GM12873 (cell line): ENCODE data around the gene EYA3.
A peak's percentile ranks its signal among the peaks of the same experiment; 100 is the strongest.

ENCODE experiments used
- CTCF ChIP-seq: IDR thresholded peaks from 2 replicates; pipeline ENCODE4 v1.5.1; 2012; ENCODE audit warnings: low read depth, mild to moderate bottlenecking, moderate library complexity, low read length, control low read depth; ENCODE audit not compliant: insufficient read depth; ENCODE audit errors: missing control alignments

The EYA3 gene

GRCh38 chr1:27980216-27980845 lies 108.1 kb downstream of the EYA3 start:
- TF ChIP-seq CTCF = no peak

DNA sequence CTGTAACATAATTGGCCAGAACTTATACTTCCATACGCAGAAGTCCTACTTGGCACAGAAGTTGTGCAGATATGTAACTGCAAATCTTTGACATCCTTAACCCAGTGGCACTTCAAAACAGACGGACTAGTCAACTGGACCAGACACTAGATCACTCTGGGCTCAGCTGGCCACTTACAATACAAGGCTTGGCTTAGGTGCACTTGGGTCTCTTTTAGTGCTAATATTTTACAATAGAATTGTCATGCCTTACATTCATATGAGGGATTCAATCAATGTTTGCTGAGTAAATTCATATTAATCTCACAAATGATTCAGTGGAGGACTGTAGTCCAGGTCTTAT lies 108.6 kb downstream of the EYA3 start:
- TF ChIP-seq CTCF = no peak

DNA sequence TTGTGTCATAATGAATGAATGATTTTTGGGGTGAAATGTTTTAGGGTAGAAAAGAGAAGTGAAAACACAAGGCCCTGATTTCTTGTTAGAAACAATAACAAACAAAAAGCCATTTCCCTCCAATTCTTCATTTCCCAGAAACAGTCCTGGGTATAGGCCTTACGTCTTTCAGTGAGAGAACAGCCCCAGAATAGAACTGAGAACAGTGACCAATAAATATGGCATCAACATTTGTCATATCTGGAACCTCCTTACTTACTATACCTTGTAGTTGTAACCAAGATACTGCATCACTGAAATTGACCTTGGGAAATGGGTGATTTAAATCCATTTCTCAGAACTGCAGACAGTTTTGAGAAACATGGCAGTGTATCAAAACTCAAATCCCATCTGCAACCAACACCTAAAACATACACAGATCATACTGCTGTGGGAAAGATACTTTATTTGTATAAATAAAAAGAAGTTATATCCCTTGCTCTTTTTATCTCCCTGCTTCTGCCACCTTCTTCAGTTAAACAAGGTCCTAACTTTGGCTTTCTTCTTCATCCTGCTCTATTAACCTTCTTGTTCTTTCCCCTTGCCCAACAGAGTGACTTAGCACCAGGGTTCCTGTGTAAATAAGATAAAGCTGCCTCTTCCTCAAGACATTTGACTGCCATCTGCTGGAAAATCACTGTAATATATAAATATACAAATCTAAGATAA lies 109.1 kb downstream of the EYA3 start:
- peak; percentile 38 for TF ChIP-seq CTCF

GRCh38 chr1:27974417-27974781 lies 114.0 kb downstream of the EYA3 start:
- no peak for TF ChIP-seq CTCF

DNA sequence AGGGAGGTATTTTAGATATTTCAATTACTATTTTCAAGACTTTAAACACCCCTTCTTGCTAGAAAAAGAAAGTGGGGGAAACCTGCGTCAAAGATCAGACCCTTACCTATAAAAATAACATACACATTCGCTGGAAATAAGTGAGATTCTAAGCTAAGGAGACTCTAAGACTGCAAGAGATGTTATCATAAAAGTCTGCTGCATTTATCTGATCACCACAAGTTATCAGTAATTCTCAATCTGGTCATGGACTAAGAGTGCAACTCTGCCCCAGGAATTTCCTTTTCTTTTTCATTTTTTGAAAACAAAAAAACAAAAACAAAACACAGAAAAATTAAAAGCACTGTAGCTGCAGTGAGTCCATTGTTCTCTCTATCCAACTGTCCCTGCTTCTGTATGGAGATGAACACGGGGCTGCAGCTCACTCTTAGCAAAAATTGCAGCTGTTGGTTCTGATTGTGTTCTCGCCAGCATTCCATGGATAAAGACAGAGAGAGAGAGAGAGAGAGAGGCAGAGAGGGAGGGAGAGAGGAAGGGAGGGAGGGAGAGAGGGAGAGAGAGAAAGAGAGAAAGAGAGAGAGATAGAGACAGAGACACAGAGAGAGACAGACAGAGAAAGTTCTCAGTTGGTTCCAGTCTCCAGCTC lies 114.5 kb downstream of the EYA3 start:
- TF ChIP-seq CTCF = no peak

GRCh38 chr1:27972141-27972540 lies 116.3 kb downstream of the EYA3 start:
- TF ChIP-seq CTCF = no peak

DNA sequence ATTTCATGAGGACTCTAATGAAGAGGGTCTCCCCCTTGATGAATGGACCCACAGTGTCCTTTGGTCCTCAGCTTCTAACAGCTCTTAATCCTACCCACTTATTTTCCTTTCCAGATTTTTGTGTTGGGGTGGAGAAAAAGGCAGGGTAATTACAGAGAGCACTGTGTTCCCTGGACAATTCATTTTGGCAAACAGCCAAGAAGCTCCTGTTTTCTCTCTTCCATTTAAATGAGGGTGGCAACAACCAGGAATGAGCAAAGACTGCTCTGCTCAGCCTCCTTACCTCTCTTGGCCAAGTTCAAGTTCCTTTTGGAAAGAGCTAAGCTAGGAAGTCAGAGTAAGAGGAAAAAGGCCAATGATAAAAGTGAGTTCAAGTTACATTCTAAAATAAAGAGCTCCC lies 116.7 kb downstream of the EYA3 start:
- no peak for TF ChIP-seq CTCF
